GM12891 (cell line): Measurements from ENCODE around the gene OSGIN1.

Source experiments
- POLR2A ChIP-seq: IDR thresholded peaks from 2 replicates; pipeline ENCODE4 v1.6.1; 2011; ENCODE audit warnings: low read depth, low read length, control low read depth
- POLR2AphosphoS5 ChIP-seq: IDR thresholded peaks from 2 replicates; pipeline ENCODE4 v1.6.1; 2011; ENCODE audit warnings: low read depth, low read length, control low read depth
- SPI1 ChIP-seq: IDR thresholded peaks from 2 replicates; pipeline ENCODE4 v1.6.1; 2011; ENCODE audit warnings: low read depth, low read length, control low read depth
- TAF1 ChIP-seq: IDR thresholded peaks from 2 replicates; pipeline ENCODE4 v1.6.1; 2011; ENCODE audit warnings: low read depth, low read length, control low read depth

GRCh38 chr16:84003038-84003437 is 50.0 kb downstream of the OSGIN1 start:
- TF ChIP-seq POLR2AphosphoS5 (no peak), POLR2A (no peak), TAF1 (no peak), SPI1 (no peak)
